ENCODE measurements around the gene CLCN3. TPM values are rescaled to one million over a fixed set of nuclear protein-coding genes. Genes with fewer than 3 reads are reported as not detected.

Gene CLCN3
- total and polyA plus RNA-seq, 12 donors: 11.9 to 106 (median 61.5) TPM

DNA sequence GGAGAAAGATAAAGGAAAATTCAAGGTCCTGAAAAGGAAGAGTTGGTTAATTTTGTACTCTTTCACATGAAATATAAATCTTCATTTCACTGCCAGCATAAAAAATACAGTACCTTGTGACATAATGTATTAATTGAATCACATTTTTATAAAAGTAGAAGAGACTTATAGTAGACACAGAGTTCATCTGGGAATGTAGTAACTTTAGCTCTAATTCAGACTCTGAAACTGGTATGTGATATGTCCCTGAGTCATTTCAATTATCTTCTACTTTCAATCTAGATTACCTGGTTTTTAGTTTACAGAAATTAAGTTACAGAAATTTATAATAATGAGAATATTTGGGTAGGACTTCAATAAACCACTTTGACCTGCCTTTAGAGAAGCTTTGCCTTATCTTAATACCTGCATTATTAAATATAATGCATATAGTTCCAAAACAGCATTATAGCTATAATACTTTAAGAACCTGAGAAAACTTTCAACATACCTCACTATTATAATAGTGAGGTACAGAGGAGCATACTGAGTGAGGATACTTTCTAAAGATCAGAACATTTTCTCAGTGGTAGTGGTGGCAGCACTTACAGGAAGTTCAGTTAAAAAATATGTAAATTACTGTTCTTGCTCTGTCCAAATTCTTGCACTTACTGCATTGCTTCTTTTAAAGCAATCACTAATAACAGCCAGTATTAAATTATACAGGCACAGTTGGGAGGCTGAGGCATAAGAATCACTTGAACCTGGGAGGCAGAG lies 19.2 kb upstream of the CLCN3 start:
- Histone ChIP-seq H3K4me1 (replicated peaks in 1 of 2) (peaks cover 10 to 22% of the 10 kb centered on the region in 2 donors), H3K36me3 (replicated peaks in 1 of 2) (peaks cover 0 to 4% of the 10 kb centered on the region in 2 donors), H3K27me3 (no peaks in the 10 kb centered on the region), H3K4me3 (no peak overlapping the region), H3K27ac (no peak overlapping the region), H3K9me3 (replicated peaks in 1 of 3) (no peaks in the 10 kb centered on the region)
- DNase-seq: no peak
- intact Hi-C loops (cut with DNase I): no loop called here
- no peak for TF ChIP-seq CTCF (IDR thresholded peaks at IDR 0.05)
- no peak for TF ChIP-seq POLR2A (IDR thresholded peaks at IDR 0.05)

GRCh38 chr4:169603312-169603711 lies 17.1 kb upstream of the CLCN3 start:
- peaks cover 0 to 4% of the 10 kb centered on the region in 2 donors for H3K36me3 ChIP-seq (replicated peaks in 1 of 2)
- TF ChIP-seq CTCF (IDR thresholded peaks at IDR 0.05) (no peak), POLR2A (IDR thresholded peaks at IDR 0.05) (no peak)
- peaks cover 10 to 22% of the 10 kb centered on the region in 2 donors for H3K4me1 ChIP-seq (replicated peaks in 1 of 2)
- DNase-seq: no peak
- H3K27ac ChIP-seq: no peak overlapping the region
- no peak overlapping the region for H3K4me3 ChIP-seq
- H3K27me3 ChIP-seq: no peaks in the 10 kb centered on the region
- H3K9me3 ChIP-seq (replicated peaks in 1 of 3): no peaks in the 10 kb centered on the region
- 93 to 98% (median 95%) methylated on average over 2 of the region's 2 CpGs for WGBS, 4 donors
- intact Hi-C loops (cut with DNase I): no loop called here

DNA sequence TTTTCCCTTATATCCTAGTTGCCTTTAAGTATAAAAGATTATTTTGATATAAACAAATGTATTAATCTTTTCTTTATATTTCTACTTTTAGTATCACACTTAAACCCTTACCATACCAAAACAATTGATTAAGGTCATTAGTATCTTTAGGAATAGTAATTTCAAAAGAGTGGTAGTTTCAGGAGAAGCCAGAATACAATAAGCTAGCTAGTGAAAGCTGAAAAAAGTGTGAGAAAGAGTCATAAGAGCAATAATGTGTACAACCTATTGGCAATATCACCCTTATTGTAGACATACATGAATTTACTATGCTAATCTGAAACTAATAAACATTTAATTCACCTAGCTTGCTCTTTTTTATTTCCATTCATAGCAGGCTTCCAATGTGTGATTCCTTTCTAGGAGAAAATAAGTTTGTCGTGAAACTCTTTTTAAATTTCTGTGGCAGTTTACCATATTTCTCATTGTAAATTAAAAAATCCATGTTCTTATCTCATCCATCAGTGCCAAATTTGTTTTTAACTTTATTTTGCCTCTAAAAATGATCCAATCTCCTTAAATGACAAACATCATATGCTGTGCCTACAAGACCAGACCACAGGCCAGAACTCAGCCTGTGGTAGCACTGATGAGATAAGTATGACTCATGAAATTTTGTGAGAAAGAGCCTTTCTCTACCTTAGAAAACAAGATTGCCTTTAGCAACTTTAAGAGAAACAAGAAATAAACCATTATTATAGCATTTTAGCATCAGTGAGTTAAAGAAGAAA lies 16.1 kb upstream of the CLCN3 start:
- H3K4me3 ChIP-seq: no peak overlapping the region
- H3K9me3 ChIP-seq (replicated peaks in 1 of 3): no peaks in the 10 kb centered on the region
- peak in 2 of 7 donors; percentile 47 to 53 for DNase-seq
- H3K4me1 ChIP-seq (replicated peaks in 1 of 2): peaks cover 10 to 22% of the 10 kb centered on the region in 2 donors
- peaks cover 0 to 4% of the 10 kb centered on the region in 2 donors for H3K36me3 ChIP-seq (replicated peaks in 1 of 2)
- peak overlapping the region in 3 of 5 donors; percentile 26 to 58 (median 48) for H3K27ac ChIP-seq
- 0 to 87% (median 45%) methylated on average over 1 of the region's 1 CpG for WGBS, 4 donors
- intact Hi-C loops (cut with DNase I): no loop called here
- H3K27me3 ChIP-seq: no peaks in the 10 kb centered on the region
- TF ChIP-seq CTCF (IDR thresholded peaks at IDR 0.05) (no peak), POLR2A (IDR thresholded peaks at IDR 0.05) (no peak)

DNA sequence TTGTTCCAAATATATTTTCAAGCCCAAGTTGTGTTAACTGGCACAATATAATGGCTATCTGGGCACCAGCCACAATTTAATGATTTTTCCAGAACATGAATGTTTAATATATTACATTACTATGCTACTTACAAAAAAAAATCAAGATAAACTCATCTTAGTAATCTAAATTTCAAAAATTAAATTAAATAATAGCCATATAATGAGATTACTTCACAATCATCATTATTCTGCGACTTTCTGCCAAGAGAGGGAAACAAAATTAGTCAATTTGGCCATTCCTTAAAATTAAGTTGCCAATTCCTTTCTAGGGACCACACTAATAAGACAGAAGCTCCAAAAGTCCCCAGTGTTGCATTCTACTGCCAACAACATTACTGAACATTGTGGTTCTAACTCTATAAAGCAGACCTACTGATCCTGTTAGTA lies 15.5 kb upstream of the CLCN3 start:
- Histone ChIP-seq H3K27me3 (no peaks in the 10 kb centered on the region), H3K4me3 (no peak overlapping the region), H3K27ac (peak overlapping the region in 3 of 5 donors; percentile 26 to 58 (median 48)), H3K9me3 (replicated peaks in 1 of 3) (no peaks in the 10 kb centered on the region), H3K36me3 (replicated peaks in 1 of 2) (peaks cover 0 to 4% of the 10 kb centered on the region in 2 donors), H3K4me1 (replicated peaks in 1 of 2) (peaks cover 10 to 22% of the 10 kb centered on the region in 2 donors)
- no peak for DNase-seq
- intact Hi-C loops (cut with DNase I): no loop called here
- WGBS, 4 donors: 88 to 92% (median 89%) methylated on average over 1 of the region's 1 CpG
- TF ChIP-seq CTCF (IDR thresholded peaks at IDR 0.05): no peak
- no peak for TF ChIP-seq POLR2A (IDR thresholded peaks at IDR 0.05)
